Measurements from ENCODE around the gene RUNDC3A. TPM values are rescaled to one million over a fixed set of nuclear protein-coding genes. Genes with fewer than 3 reads are reported as not detected.
"Not testable (repeated sequence)": the region's sequence is repeated elsewhere in the genome, so short reads cannot be mapped to it uniquely, and the experiment has no call there.

RUNDC3A gene
- total and polyA plus RNA-seq, 12 donors = 1.6 to 133 (median 11.9) TPM

GRCh38 chr17:44326861-44327444 lies 18.6 kb downstream of the RUNDC3A start:
- intact Hi-C loops (cut with DNase I) = loop anchor here in 1 of 2 donors (2.0 kb wide), 1 partner anchor 108 kb away; the partner anchor contains the start of gene UBTF
- Histone ChIP-seq H3K27me3 (no peaks in the 10 kb centered on the region), H3K36me3 (replicated peaks in 1 of 2) (peaks cover 0 to 6% of the 10 kb centered on the region in 2 donors), H3K4me3 (peak overlapping the region in 1 of 4 donors; percentile 75), H3K9me3 (replicated peaks in 1 of 3) (no peaks in the 10 kb centered on the region), H3K27ac (peak overlapping the region in 2 of 5 donors; percentile 39 to 98), H3K4me1 (replicated peaks in 1 of 2) (peaks cover 17 to 36% of the 10 kb centered on the region in 2 donors)
- no peak for TF ChIP-seq CTCF (IDR thresholded peaks at IDR 0.05)
- TF ChIP-seq POLR2A (IDR thresholded peaks at IDR 0.05) = no peak
- peak; percentile 97 to 98 (median 98) for DNase-seq
- 20 to 29% (median 24%) methylated on average over 25 to 31 of the region's 31 CpGs for WGBS, 4 donors

GRCh38 chr17:44327715-44328449 lies 19.5 kb downstream of the RUNDC3A start:
- no peak for DNase-seq

GRCh38 chr17:44329516-44329915 lies 21.1 kb downstream of the RUNDC3A start:
- H3K27ac ChIP-seq; H3K27me3 ChIP-seq; H3K36me3 ChIP-seq (replicated peaks in 1 of 2); H3K4me3 ChIP-seq; H3K9me3 ChIP-seq (replicated peaks in 1 of 3); intact Hi-C loops (cut with DNase I); DNase-seq: not testable (repeated sequence)
- peaks cover 8 to 28% of the 10 kb centered on the region in 2 donors for H3K4me1 ChIP-seq (replicated peaks in 1 of 2)
- WGBS, 4 donors = 83 to 90% (median 89%) methylated on average over 7 of the region's 7 CpGs

More at GRCh38 chr17:44327715-44328449, 19.5 kb downstream of the RUNDC3A start:
- H3K36me3 ChIP-seq (replicated peaks in 1 of 2) = no peaks in the 10 kb centered on the region
- no peaks in the 10 kb centered on the region for H3K27me3 ChIP-seq
- no peak overlapping the region for H3K27ac ChIP-seq
- 63 to 72% (median 69%) methylated on average over 6 to 7 of the region's 7 CpGs for WGBS, 4 donors
- peaks cover 17 to 36% of the 10 kb centered on the region in 2 donors for H3K4me1 ChIP-seq (replicated peaks in 1 of 2)
- H3K4me3 ChIP-seq = no peak overlapping the region
- no peaks in the 10 kb centered on the region for H3K9me3 ChIP-seq (replicated peaks in 1 of 3)
- TF ChIP-seq CTCF (IDR thresholded peaks at IDR 0.05) (no peak), POLR2A (IDR thresholded peaks at IDR 0.05) (no peak)
- intact Hi-C loops (cut with DNase I) = loop anchor here in 1 of 2 donors (2.0 kb wide), 1 partner anchor 109 kb away; the partner anchor contains the start of gene UBTF

- H3K9me3 ChIP-seq (replicated peaks in 1 of 3); H3K27ac ChIP-seq; H3K36me3 ChIP-seq (replicated peaks in 1 of 2); H3K4me3 ChIP-seq; H3K27me3 ChIP-seq; DNase-seq; intact Hi-C loops (cut with DNase I): not testable (repeated sequence)
- 80 to 89% (median 84%) methylated on average over 5 of the region's 5 CpGs for WGBS, 4 donors
- peaks cover 8 to 28% of the 10 kb centered on the region in 2 donors for H3K4me1 ChIP-seq (replicated peaks in 1 of 2)
These were observed 21.9 kb downstream of the RUNDC3A start for GRCh38 chr17:44330263-44330662.

- Histone ChIP-seq H3K27me3 (no peaks in the 10 kb centered on the region), H3K27ac (no peak overlapping the region), H3K36me3 (replicated peaks in 1 of 2) (no peaks in the 10 kb centered on the region), H3K4me3 (no peak overlapping the region), H3K9me3 (replicated peaks in 1 of 3) (no peaks in the 10 kb centered on the region), H3K4me1 (replicated peaks in 1 of 2) (peaks cover 2 to 18% of the 10 kb centered on the region in 2 donors)
- WGBS, 4 donors = 0 to 4% (median 1%) methylated on average over 5 to 7 of the region's 7 CpGs
- peak; percentile 75 to 90 (median 84) for TF ChIP-seq CTCF (IDR thresholded peaks at IDR 0.05)
- no peak for TF ChIP-seq POLR2A (IDR thresholded peaks at IDR 0.05)
- intact Hi-C loops (cut with DNase I) = no loop called here
- peak; percentile 67 to 94 (median 82) for DNase-seq
These were observed 22.9 kb downstream of the RUNDC3A start for GRCh38 chr17:44331249-44331760.
